ENCODE measurements around the gene IFT57.

GRCh38 chr3:108110934-108111333 lies 111.3 kb downstream of the IFT57 start:
- TF ChIP-seq CTCF (IDR thresholded peaks at IDR 0.05) (no peak), EP300 (IDR thresholded peaks at IDR 0.05) (no peak), POLR2A (IDR thresholded peaks at IDR 0.05) (no peak), POLR2AphosphoS5 (IDR thresholded peaks at IDR 0.05) (no peak)
